BJ (cell line): ENCODE measurements around the gene CTIF. TPM values are rescaled to one million over a fixed set of nuclear protein-coding genes. Genes with fewer than 3 reads are reported as not detected.

Experiments used
- CTCF ChIA-PET: fragments of 350-600 bp; formaldehyde crosslinking; extraction: SDS; loops from one replicate; lab custom pipeline; 2021; ENCODE audit warnings: antibody characterized with exemption, inconsistent platforms; lab: Yijun Ruan, JAX
- POLR2A ChIA-PET: fragments of 300-600 bp; sonication (Branson Sonifier 250); formaldehyde crosslinking; extraction: SDS; loops from one replicate; lab custom pipeline; 2021; ENCODE audit warnings: antibody characterized with exemption; lab: Charles Lee
- DNase-seq: peaks from one replicate; pipeline ENCODE4 v3.0.0-alpha.2; 2011; ENCODE audit warnings: low read depth
- H3K27me3 ChIP-seq: 2 replicates; pipeline ENCODE4 v1.6.0; 2011; ENCODE audit warnings: low read length; ENCODE audit not compliant: control insufficient read depth, insufficient read depth
- H3K36me3 ChIP-seq: 2 replicates; pipeline ENCODE4 v1.5.1; 2011; ENCODE audit warnings: low read length; ENCODE audit not compliant: control insufficient read depth, insufficient read depth
- H3K4me3 ChIP-seq: 2 replicates; pipeline ENCODE4 v1.5.1; 2011; ENCODE audit warnings: low read depth, mild to moderate bottlenecking, control low read depth, low read length
- CTCF ChIP-seq: IDR thresholded peaks from 2 replicates; pipeline ENCODE4 v1.5.1; 2011; ENCODE audit warnings: low read depth, mild to moderate bottlenecking, control low read depth, inconsistent platforms, low read length, moderate library complexity; ENCODE audit not compliant: insufficient read depth
- polyA plus RNA-seq: library from polyadenylated mRNA; depleted of rRNA; stranded (reverse); fragments of >200 nt; gene quantifications from 2 replicates; pipeline ENCODE4 v1.2.3, GENCODE V29; 2011

CTIF gene
- polyA plus RNA-seq, 1 experiment, result 105 TPM

GRCh38 chr18:48781988-48782363 is 243.1 kb downstream of the CTIF start:
- Histone ChIP-seq H3K27me3 (no peaks in the 10 kb centered on the region), H3K4me3 (no peak overlapping the region), H3K36me3 (peaks cover 35% of the 10 kb centered on the region)
- ChIA-PET POLR2A (no interaction called here), CTCF (no interaction called here)
- no peak for TF ChIP-seq CTCF
- DNase-seq, result no peak

GRCh38 chr18:48782381-48782861 is 243.6 kb downstream of the CTIF start:
- Histone ChIP-seq H3K27me3 (no peaks in the 10 kb centered on the region), H3K36me3 (peaks cover 35% of the 10 kb centered on the region), H3K4me3 (no peak overlapping the region)
- ChIA-PET CTCF (interaction anchor here (0.7 to 1.2 kb wide), 2 partner anchors 8 to 13 kb away, joined by 3 to 5 read pairs; no protein-coding TSS in a partner anchor), POLR2A (no interaction called here)
- DNase-seq, result no peak
- TF ChIP-seq CTCF, result no peak

- H3K4me3 ChIP-seq, result no peak overlapping the region
- ChIA-PET POLR2A (no interaction called here), CTCF (interaction anchor here (0.6 to 1.2 kb wide), 4 partner anchors 12 to 122 kb away, joined by 3 to 4 read pairs (median 3); no protein-coding TSS in a partner anchor)
- no peak for TF ChIP-seq CTCF
- H3K36me3 ChIP-seq, result peaks cover 37% of the 10 kb centered on the region
- no peak for DNase-seq
- no peaks in the 10 kb centered on the region for H3K27me3 ChIP-seq
Measured at GRCh38 chr18:48783616-48784520, 245.0 kb downstream of the CTIF start.

- no peak for TF ChIP-seq CTCF
- POLR2A ChIA-PET, result no interaction called here
- Histone ChIP-seq H3K27me3 (no peaks in the 10 kb centered on the region), H3K36me3 (peaks cover 38% of the 10 kb centered on the region), H3K4me3 (no peak overlapping the region)
- CTCF ChIA-PET, result no interaction called here
- DNase-seq, result no peak
Measured at GRCh38 chr18:48784656-48785055, 245.8 kb downstream of the CTIF start.

GRCh38 chr18:48785091-48785614 is 246.3 kb downstream of the CTIF start:
- DNase-seq, result no peak
- no peak overlapping the region for H3K4me3 ChIP-seq
- POLR2A ChIA-PET, result no interaction called here
- H3K27me3 ChIP-seq, result no peaks in the 10 kb centered on the region
- peaks cover 39% of the 10 kb centered on the region for H3K36me3 ChIP-seq
- no peak for TF ChIP-seq CTCF
- CTCF ChIA-PET, result interaction anchor here (1.0 kb wide), 1 partner anchor 16 kb away, joined by 4 read pairs; no protein-coding TSS in a partner anchor
